Lower leg skin (tissue), 3 donors: ENCODE measurements around the gene PARP6.

Experiments
- CTCF ChIP-seq, 3 donors: fragments of 450-650 bp; IDR thresholded peaks; one replicate each; pipeline ENCODE4 v1.5.1; 2016; ENCODE audit warnings: antibody characterized with exemption in 3 of 3, mild to moderate bottlenecking in 3 of 3, moderate library complexity in 2 of 3
- POLR2A ChIP-seq, 2 donors: fragments of 450-650 bp; IDR thresholded peaks; one replicate each; pipeline ENCODE4 v1.6.1; 2016 to 2017; ENCODE audit warnings: antibody characterized with exemption in 2 of 2, mild to moderate bottlenecking in 1 of 2, moderate library complexity in 1 of 2

- TF ChIP-seq CTCF (IDR thresholded peaks at IDR 0.05), result no peak
- no peak for TF ChIP-seq POLR2A (IDR thresholded peaks at IDR 0.05)
Observed at GRCh38 chr15:72200395-72201237, 71.7 kb downstream of the PARP6 start.
